ENCODE measurements around the gene BRD7.

DNA sequence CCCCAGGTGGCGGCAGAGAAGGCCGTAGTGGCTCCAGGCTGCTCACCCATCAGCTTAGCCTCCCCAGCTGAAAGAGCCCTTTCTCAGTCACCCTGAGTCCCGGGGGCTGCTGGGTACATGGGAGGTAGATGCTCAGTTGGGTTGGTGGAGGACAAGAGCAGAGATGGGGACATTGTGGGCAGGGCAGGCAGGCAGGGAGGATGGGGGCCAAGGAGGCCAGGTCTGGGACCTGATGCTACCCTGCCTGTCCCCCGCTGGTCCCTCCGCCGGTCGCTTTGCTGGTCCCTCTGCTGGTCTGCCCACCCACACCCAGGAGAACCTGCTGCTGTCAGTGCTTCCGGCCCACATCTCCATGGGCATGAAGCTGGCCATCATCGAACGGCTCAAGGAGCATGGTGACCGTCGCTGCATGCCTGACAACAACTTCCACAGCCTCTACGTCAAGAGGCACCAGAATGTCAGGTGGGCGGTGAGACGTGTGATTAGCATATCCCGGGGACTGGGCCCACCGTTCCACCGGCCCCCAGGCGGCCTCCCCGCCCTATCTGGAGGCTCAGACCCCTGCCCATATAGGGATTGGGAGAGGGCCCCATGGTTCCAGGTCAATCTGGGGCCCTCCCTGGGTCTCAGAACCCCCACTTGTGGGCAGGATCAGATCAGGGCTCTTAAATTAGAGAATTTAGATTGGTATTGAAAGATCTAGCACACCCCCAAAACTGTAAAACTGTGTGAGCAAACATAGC, 75.6 kb downstream of the BRD7 start:
- TF ChIP-seq, protein P1, sequence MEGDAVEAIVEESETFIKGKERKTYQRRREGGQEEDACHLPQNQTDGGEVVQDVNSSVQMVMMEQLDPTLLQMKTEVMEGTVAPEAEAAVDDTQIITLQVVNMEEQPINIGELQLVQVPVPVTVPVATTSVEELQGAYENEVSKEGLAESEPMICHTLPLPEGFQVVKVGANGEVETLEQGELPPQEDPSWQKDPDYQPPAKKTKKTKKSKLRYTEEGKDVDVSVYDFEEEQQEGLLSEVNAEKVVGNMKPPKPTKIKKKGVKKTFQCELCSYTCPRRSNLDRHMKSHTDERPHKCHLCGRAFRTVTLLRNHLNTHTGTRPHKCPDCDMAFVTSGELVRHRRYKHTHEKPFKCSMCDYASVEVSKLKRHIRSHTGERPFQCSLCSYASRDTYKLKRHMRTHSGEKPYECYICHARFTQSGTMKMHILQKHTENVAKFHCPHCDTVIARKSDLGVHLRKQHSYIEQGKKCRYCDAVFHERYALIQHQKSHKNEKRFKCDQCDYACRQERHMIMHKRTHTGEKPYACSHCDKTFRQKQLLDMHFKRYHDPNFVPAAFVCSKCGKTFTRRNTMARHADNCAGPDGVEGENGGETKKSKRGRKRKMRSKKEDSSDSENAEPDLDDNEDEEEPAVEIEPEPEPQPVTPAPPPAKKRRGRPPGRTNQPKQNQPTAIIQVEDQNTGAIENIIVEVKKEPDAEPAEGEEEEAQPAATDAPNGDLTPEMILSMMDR (IDR thresholded peaks at IDR 0.05) = no peak
- no peak for TF ChIP-seq POLR2A (IDR thresholded peaks at IDR 0.05)

Measured in heart left ventricle (tissue), 13 donors.